ENCODE measurements around the gene MED12L.
"Not testable (repeated sequence)": the region's sequence is repeated elsewhere in the genome, so short reads cannot be mapped to it uniquely, and the experiment has no call there.

MED12L gene

GRCh38 chr3:151169948-151170679, 84.7 kb downstream of the MED12L start:
- not testable (repeated sequence) for H3K9me3 ChIP-seq (ENCODE audit: control insufficient read depth, insufficient read depth, low read length); H3K4me1 ChIP-seq (ENCODE audit: control insufficient read depth, insufficient read depth, low read length); H3K36me3 ChIP-seq (ENCODE audit: control insufficient read depth, insufficient read depth, low read length); H3K9ac ChIP-seq (ENCODE audit: low read depth, low read length); H3K4me3 ChIP-seq (ENCODE audit: low read depth, low read length); H3K27me3 ChIP-seq (ENCODE audit: control insufficient read depth, insufficient read depth, low read length)

- H3K4me3 ChIP-seq (ENCODE audit: low read depth, low read length) = no peak overlapping the region
- H3K9me3 ChIP-seq (ENCODE audit: control insufficient read depth, insufficient read depth, low read length) = no peaks in the 10 kb centered on the region
- H3K4me1 ChIP-seq (ENCODE audit: control insufficient read depth, insufficient read depth, low read length) = no peaks in the 10 kb centered on the region
- no peaks in the 10 kb centered on the region for H3K36me3 ChIP-seq (ENCODE audit: control insufficient read depth, insufficient read depth, low read length)
- H3K9ac ChIP-seq (ENCODE audit: low read depth, low read length) = no peak overlapping the region
- H3K27me3 ChIP-seq (ENCODE audit: control insufficient read depth, insufficient read depth, low read length) = no peaks in the 10 kb centered on the region
Observed at GRCh38 chr3:151171145-151171757, 85.8 kb downstream of the MED12L start.

GRCh38 chr3:151174351-151174750, 88.9 kb downstream of the MED12L start:
- no peaks in the 10 kb centered on the region for H3K36me3 ChIP-seq (ENCODE audit: control insufficient read depth, insufficient read depth, low read length)
- H3K27me3 ChIP-seq (ENCODE audit: control insufficient read depth, insufficient read depth, low read length) = no peaks in the 10 kb centered on the region
- no peak overlapping the region for H3K9ac ChIP-seq (ENCODE audit: low read depth, low read length)
- no peaks in the 10 kb centered on the region for H3K4me1 ChIP-seq (ENCODE audit: control insufficient read depth, insufficient read depth, low read length)
- H3K4me3 ChIP-seq (ENCODE audit: low read depth, low read length) = no peak overlapping the region
- no peaks in the 10 kb centered on the region for H3K9me3 ChIP-seq (ENCODE audit: control insufficient read depth, insufficient read depth, low read length)

GRCh38 chr3:151175952-151176351, 90.5 kb downstream of the MED12L start:
- no peaks in the 10 kb centered on the region for H3K27me3 ChIP-seq (ENCODE audit: control insufficient read depth, insufficient read depth, low read length)
- no peaks in the 10 kb centered on the region for H3K9me3 ChIP-seq (ENCODE audit: control insufficient read depth, insufficient read depth, low read length)
- H3K9ac ChIP-seq (ENCODE audit: low read depth, low read length) = no peak overlapping the region
- no peaks in the 10 kb centered on the region for H3K36me3 ChIP-seq (ENCODE audit: control insufficient read depth, insufficient read depth, low read length)
- H3K4me3 ChIP-seq (ENCODE audit: low read depth, low read length) = no peak overlapping the region
- H3K4me1 ChIP-seq (ENCODE audit: control insufficient read depth, insufficient read depth, low read length) = no peaks in the 10 kb centered on the region

- no peaks in the 10 kb centered on the region for H3K9me3 ChIP-seq (ENCODE audit: control insufficient read depth, insufficient read depth, low read length)
- H3K36me3 ChIP-seq (ENCODE audit: control insufficient read depth, insufficient read depth, low read length) = no peaks in the 10 kb centered on the region
- no peak overlapping the region for H3K9ac ChIP-seq (ENCODE audit: low read depth, low read length)
- no peaks in the 10 kb centered on the region for H3K27me3 ChIP-seq (ENCODE audit: control insufficient read depth, insufficient read depth, low read length)
- H3K4me1 ChIP-seq (ENCODE audit: control insufficient read depth, insufficient read depth, low read length) = no peaks in the 10 kb centered on the region
- H3K4me3 ChIP-seq (ENCODE audit: low read depth, low read length) = no peak overlapping the region
Observed at GRCh38 chr3:151178208-151178845, 92.9 kb downstream of the MED12L start.

GRCh38 chr3:151182349-151183079, 97.0 kb downstream of the MED12L start:
- Histone ChIP-seq H3K36me3 (ENCODE audit: control insufficient read depth, insufficient read depth, low read length) (no peaks in the 10 kb centered on the region), H3K4me1 (ENCODE audit: control insufficient read depth, insufficient read depth, low read length) (no peaks in the 10 kb centered on the region), H3K9me3 (ENCODE audit: control insufficient read depth, insufficient read depth, low read length) (no peaks in the 10 kb centered on the region), H3K4me3 (ENCODE audit: low read depth, low read length) (no peak overlapping the region), H3K9ac (ENCODE audit: low read depth, low read length) (no peak overlapping the region), H3K27me3 (ENCODE audit: control insufficient read depth, insufficient read depth, low read length) (no peaks in the 10 kb centered on the region)

GRCh38 chr3:151183265-151183671, 97.8 kb downstream of the MED12L start:
- H3K9ac ChIP-seq (ENCODE audit: low read depth, low read length) = no peak overlapping the region
- no peaks in the 10 kb centered on the region for H3K36me3 ChIP-seq (ENCODE audit: control insufficient read depth, insufficient read depth, low read length)
- no peaks in the 10 kb centered on the region for H3K27me3 ChIP-seq (ENCODE audit: control insufficient read depth, insufficient read depth, low read length)
- H3K4me3 ChIP-seq (ENCODE audit: low read depth, low read length) = no peak overlapping the region
- no peaks in the 10 kb centered on the region for H3K4me1 ChIP-seq (ENCODE audit: control insufficient read depth, insufficient read depth, low read length)
- no peaks in the 10 kb centered on the region for H3K9me3 ChIP-seq (ENCODE audit: control insufficient read depth, insufficient read depth, low read length)

GRCh38 chr3:151191095-151191494, 105.6 kb downstream of the MED12L start:
- Histone ChIP-seq H3K9me3 (ENCODE audit: control insufficient read depth, insufficient read depth, low read length) (no peaks in the 10 kb centered on the region), H3K27me3 (ENCODE audit: control insufficient read depth, insufficient read depth, low read length) (no peaks in the 10 kb centered on the region), H3K4me1 (ENCODE audit: control insufficient read depth, insufficient read depth, low read length) (no peaks in the 10 kb centered on the region), H3K9ac (ENCODE audit: low read depth, low read length) (no peak overlapping the region), H3K4me3 (ENCODE audit: low read depth, low read length) (no peak overlapping the region), H3K36me3 (ENCODE audit: control insufficient read depth, insufficient read depth, low read length) (no peaks in the 10 kb centered on the region)

GRCh38 chr3:151192545-151192944, 107.1 kb downstream of the MED12L start:
- Histone ChIP-seq H3K36me3 (ENCODE audit: control insufficient read depth, insufficient read depth, low read length) (no peaks in the 10 kb centered on the region), H3K27me3 (ENCODE audit: control insufficient read depth, insufficient read depth, low read length) (no peaks in the 10 kb centered on the region), H3K9ac (ENCODE audit: low read depth, low read length) (no peak overlapping the region), H3K4me3 (ENCODE audit: low read depth, low read length) (no peak overlapping the region), H3K4me1 (ENCODE audit: control insufficient read depth, insufficient read depth, low read length) (no peaks in the 10 kb centered on the region), H3K9me3 (ENCODE audit: control insufficient read depth, insufficient read depth, low read length) (no peaks in the 10 kb centered on the region)

GRCh38 chr3:151195826-151196225, 110.4 kb downstream of the MED12L start:
- no peaks in the 10 kb centered on the region for H3K27me3 ChIP-seq (ENCODE audit: control insufficient read depth, insufficient read depth, low read length)
- H3K9ac ChIP-seq (ENCODE audit: low read depth, low read length) = no peak overlapping the region
- no peak overlapping the region for H3K4me3 ChIP-seq (ENCODE audit: low read depth, low read length)
- H3K9me3 ChIP-seq (ENCODE audit: control insufficient read depth, insufficient read depth, low read length) = no peaks in the 10 kb centered on the region
- no peaks in the 10 kb centered on the region for H3K36me3 ChIP-seq (ENCODE audit: control insufficient read depth, insufficient read depth, low read length)
- H3K4me1 ChIP-seq (ENCODE audit: control insufficient read depth, insufficient read depth, low read length) = no peaks in the 10 kb centered on the region

- H3K4me1 ChIP-seq (ENCODE audit: control insufficient read depth, insufficient read depth, low read length) = no peaks in the 10 kb centered on the region
- no peak overlapping the region for H3K9ac ChIP-seq (ENCODE audit: low read depth, low read length)
- no peaks in the 10 kb centered on the region for H3K9me3 ChIP-seq (ENCODE audit: control insufficient read depth, insufficient read depth, low read length)
- H3K4me3 ChIP-seq (ENCODE audit: low read depth, low read length) = no peak overlapping the region
- H3K27me3 ChIP-seq (ENCODE audit: control insufficient read depth, insufficient read depth, low read length) = no peaks in the 10 kb centered on the region
- H3K36me3 ChIP-seq (ENCODE audit: control insufficient read depth, insufficient read depth, low read length) = no peaks in the 10 kb centered on the region
Observed at GRCh38 chr3:151196434-151196833, 111.0 kb downstream of the MED12L start.
